Loucy (cell line): ENCODE results near the gene DIP2B.

Experiments used
- H2AFZ ChIP-seq: fragments of 200-600 bp; sonication (generic); 2 replicates; pipeline ENCODE4 v1.6.0; 2016; ENCODE audit warnings: antibody characterized with exemption, mild to moderate bottlenecking, low read length, moderate library complexity
- H3F3A ChIP-seq: fragments of 200-600 bp; 2 replicates; pipeline ENCODE4 v1.6.0; 2016; ENCODE audit warnings: antibody characterized with exemption, low read depth, mild to moderate bottlenecking
- H3K27me3 ChIP-seq: fragments of 200-600 bp; sonication (generic); 2 replicates; pipeline ENCODE4 v1.6.1; 2014; ENCODE audit warnings: low read length, mild to moderate bottlenecking; ENCODE audit not compliant: insufficient read depth, poor library complexity, severe bottlenecking
- H3K36me3 ChIP-seq: fragments of 200-600 bp; sonication (generic); 2 replicates; pipeline ENCODE4 v1.6.1; 2016; ENCODE audit warnings: low read length; ENCODE audit not compliant: insufficient read depth
- H3K4me1 ChIP-seq: fragments of 200-600 bp; sonication (generic); 2 replicates; pipeline ENCODE4 v1.5.1; 2014; ENCODE audit warnings: low read length, mild to moderate bottlenecking; ENCODE audit not compliant: insufficient read depth, poor library complexity, severe bottlenecking
- H3K4me2 ChIP-seq: fragments of 200-600 bp; sonication (generic); 2 replicates; pipeline ENCODE4 v1.6.0; 2014; ENCODE audit warnings: antibody characterized with exemption, low read length, low read depth, mild to moderate bottlenecking; ENCODE audit not compliant: poor library complexity, severe bottlenecking
- H3K4me3 ChIP-seq: fragments of 200-600 bp; sonication (generic); 2 replicates; pipeline ENCODE4 v1.5.1; 2014; ENCODE audit warnings: low read length, mild to moderate bottlenecking, mixed read lengths; ENCODE audit not compliant: poor library complexity, severe bottlenecking
- H3K79me2 ChIP-seq: fragments of 200-600 bp; sonication (generic); 2 replicates; pipeline ENCODE4 v1.6.1; 2014; ENCODE audit warnings: low read length; ENCODE audit not compliant: insufficient read depth
- H3K9ac ChIP-seq: fragments of 200-600 bp; sonication (generic); 2 replicates; pipeline ENCODE4 v1.6.0; 2014; ENCODE audit warnings: mild to moderate bottlenecking, low read depth, low read length, moderate library complexity; ENCODE audit not compliant: poor library complexity, severe bottlenecking
- H3K9me2 ChIP-seq: fragments of 200-600 bp; sonication (generic); replicated peaks from 2 replicates; pipeline ENCODE4 v1.6.1; 2016; ENCODE audit warnings: low read depth, low read length, mixed read lengths
- H3K9me3 ChIP-seq: fragments of 200-600 bp; sonication (generic); 2 replicates; pipeline ENCODE4 v1.6.1; 2014; ENCODE audit warnings: mild to moderate bottlenecking, antibody characterized with exemption, low read length, low read depth; ENCODE audit not compliant: insufficient read depth
- H4K20me1 ChIP-seq: fragments of 200-600 bp; sonication (generic); 2 replicates; pipeline ENCODE4 v1.6.0; 2014; ENCODE audit warnings: antibody characterized with exemption, low read length, mild to moderate bottlenecking; ENCODE audit not compliant: insufficient read depth, poor library complexity, severe bottlenecking
- EZH2phosphoT487 ChIP-seq: fragments of 200-600 bp; IDR thresholded peaks from 2 replicates; pipeline ENCODE4 v1.6.1; 2018; ENCODE audit warnings: antibody characterized with exemption, mild to moderate bottlenecking, moderate library complexity, borderline replicate concordance
- TF ChIP-seq, protein P1 (sequence below): fragments of 200-600 bp; sonication (generic); conservative IDR thresholded peaks from 2 replicates; pipeline ENCODE4 v1.5.1; 2014; ENCODE audit warnings: mild to moderate bottlenecking, antibody characterized with exemption, low read length

DIP2B gene

DNA sequence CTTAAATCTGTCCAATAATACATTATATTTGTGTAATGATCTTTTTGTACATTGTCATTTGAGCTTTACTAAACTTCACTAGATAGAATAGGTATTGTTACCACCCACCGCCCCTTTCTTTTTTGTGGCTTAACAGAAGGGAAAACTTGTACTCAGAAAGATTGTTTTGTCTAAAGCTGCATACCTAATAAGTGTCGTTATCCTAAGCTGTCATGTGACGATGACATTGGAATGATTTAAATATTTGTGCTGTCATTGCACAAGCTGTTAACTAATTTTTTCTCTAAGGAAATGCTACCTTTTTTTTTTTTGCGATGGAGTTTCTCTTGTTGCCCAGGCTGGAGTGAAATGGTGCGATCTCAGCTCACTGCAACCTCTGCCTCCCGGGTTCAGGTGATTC lies 3.6 kb downstream of the DIP2B start:
- Histone ChIP-seq H3K9ac (peak overlapping the region; percentile 81), H3K4me2 (peak overlapping the region; percentile 97), H3K9me3 (no peaks in the 10 kb centered on the region), H2AFZ (no peak overlapping the region), H3K79me2 (peaks cover 85% of the 10 kb centered on the region), H3K9me2 (no peaks in the 10 kb centered on the region), H3K36me3 (no peaks in the 10 kb centered on the region), H3K4me1 (peaks cover 46% of the 10 kb centered on the region), H4K20me1 (peaks cover 38% of the 10 kb centered on the region), H3F3A (no peaks in the 10 kb centered on the region), H3K27me3 (no peaks in the 10 kb centered on the region), H3K4me3 (peak overlapping the region; percentile 85)
- TF ChIP-seq EZH2phosphoT487, result no peak
- TF ChIP-seq, protein P1, sequence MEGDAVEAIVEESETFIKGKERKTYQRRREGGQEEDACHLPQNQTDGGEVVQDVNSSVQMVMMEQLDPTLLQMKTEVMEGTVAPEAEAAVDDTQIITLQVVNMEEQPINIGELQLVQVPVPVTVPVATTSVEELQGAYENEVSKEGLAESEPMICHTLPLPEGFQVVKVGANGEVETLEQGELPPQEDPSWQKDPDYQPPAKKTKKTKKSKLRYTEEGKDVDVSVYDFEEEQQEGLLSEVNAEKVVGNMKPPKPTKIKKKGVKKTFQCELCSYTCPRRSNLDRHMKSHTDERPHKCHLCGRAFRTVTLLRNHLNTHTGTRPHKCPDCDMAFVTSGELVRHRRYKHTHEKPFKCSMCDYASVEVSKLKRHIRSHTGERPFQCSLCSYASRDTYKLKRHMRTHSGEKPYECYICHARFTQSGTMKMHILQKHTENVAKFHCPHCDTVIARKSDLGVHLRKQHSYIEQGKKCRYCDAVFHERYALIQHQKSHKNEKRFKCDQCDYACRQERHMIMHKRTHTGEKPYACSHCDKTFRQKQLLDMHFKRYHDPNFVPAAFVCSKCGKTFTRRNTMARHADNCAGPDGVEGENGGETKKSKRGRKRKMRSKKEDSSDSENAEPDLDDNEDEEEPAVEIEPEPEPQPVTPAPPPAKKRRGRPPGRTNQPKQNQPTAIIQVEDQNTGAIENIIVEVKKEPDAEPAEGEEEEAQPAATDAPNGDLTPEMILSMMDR, result no peak

DNA sequence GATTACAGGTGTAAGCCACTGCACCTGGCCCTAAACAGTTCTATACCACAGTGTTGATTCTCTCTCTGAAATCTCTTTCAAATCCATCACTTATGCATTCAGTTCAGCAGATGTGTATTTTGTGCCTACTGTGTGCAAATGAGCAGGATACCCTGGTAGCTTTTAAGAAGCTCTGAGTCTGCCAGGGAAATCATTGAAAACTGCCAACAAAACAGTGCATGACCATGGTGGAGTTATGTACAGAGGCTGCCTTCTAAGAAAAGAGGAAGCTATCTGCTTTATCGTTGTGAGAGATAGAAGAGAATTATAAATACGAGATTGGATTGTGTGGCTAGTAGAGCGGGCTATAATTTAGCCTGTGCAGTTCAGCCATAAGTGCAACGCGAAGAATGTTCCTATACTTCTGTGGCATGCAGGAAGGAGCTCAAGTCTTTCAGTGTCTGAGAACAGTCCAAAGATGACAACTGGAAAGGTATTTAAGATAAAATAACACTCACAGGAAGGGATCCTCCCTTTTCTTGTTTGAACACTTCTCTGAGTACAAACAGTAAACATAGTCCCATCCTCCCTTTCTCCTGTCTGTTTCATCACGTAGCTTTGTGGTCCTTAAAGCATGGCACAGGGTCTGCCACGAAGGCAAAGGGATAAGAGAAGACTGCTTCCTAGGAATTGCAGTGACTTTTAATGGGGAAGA lies 4.3 kb downstream of the DIP2B start:
- H3K79me2 ChIP-seq, result peaks cover 92% of the 10 kb centered on the region
- no peak for TF ChIP-seq EZH2phosphoT487
- TF ChIP-seq, protein P1, result no peak
- H3K4me1 ChIP-seq, result peaks cover 49% of the 10 kb centered on the region
- no peaks in the 10 kb centered on the region for H3K36me3 ChIP-seq
- peak overlapping the region; percentile 85 for H3K4me3 ChIP-seq
- no peak overlapping the region for H2AFZ ChIP-seq
- H3F3A ChIP-seq, result no peaks in the 10 kb centered on the region
- H3K4me2 ChIP-seq, result peak overlapping the region; percentile 97
- no peaks in the 10 kb centered on the region for H3K9me2 ChIP-seq
- peak overlapping the region; percentile 46 for H3K9ac ChIP-seq
- peaks cover 39% of the 10 kb centered on the region for H4K20me1 ChIP-seq
- no peaks in the 10 kb centered on the region for H3K27me3 ChIP-seq
- H3K9me3 ChIP-seq, result no peaks in the 10 kb centered on the region

DNA sequence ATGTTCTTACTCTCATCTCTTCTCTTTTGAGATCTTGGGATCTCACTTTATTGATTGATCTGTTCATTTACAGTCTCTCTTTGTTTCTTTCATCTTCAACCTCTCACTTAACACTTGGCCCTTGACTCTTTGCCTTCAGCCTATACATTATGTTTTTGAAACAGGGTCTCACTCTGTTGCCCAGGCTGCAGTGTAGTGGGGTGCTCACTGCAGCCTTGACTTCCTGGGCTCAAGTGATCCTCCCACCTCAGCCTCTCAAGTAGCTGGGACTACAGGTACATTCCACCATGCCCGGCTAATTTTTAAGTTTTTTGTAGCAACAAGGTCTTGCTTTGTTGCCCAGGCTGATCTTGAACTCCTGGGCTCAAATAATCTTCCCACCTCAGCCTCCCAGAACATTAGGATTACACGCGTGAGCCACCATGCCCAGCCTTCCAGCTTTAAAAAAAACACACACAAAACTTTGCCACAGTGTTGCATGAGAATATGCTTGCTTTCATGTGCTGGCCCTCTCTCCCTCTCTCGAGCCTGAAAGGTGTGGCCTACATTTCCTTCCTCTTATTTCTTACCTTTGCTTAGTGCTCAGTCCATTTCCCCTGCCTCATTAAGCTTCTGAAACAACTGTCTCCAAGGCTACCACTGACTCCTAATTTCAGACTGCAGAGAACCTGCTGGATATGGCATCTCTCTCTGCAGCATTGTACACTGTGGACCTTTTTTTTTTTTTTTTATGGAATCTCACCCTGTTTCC lies 9.9 kb downstream of the DIP2B start:
- Histone ChIP-seq H3K36me3 (no peaks in the 10 kb centered on the region), H4K20me1 (peaks cover 52% of the 10 kb centered on the region)
- no peak for TF ChIP-seq EZH2phosphoT487
- TF ChIP-seq, protein P1, result no peak

More for the DNA sequence above, 9.9 kb downstream of the DIP2B start:
- Histone ChIP-seq H3K4me3 (peak overlapping the region; percentile 14), H3F3A (no peaks in the 10 kb centered on the region), H3K4me1 (peaks cover 44% of the 10 kb centered on the region), H2AFZ (no peak overlapping the region), H3K9me2 (no peaks in the 10 kb centered on the region), H3K9ac (no peak overlapping the region), H3K79me2 (peaks cover 96% of the 10 kb centered on the region), H3K9me3 (no peaks in the 10 kb centered on the region), H3K27me3 (no peaks in the 10 kb centered on the region), H3K4me2 (peak overlapping the region; percentile 65)
